PFSK-1 (cell line): ENCODE results near the gene HOXB2.

Experiments
- POLR2AphosphoS5 ChIP-seq: IDR thresholded peaks from 2 replicates; pipeline ENCODE4 v1.6.1; 2012; ENCODE audit warnings: low read depth, mild to moderate bottlenecking, control low read depth, low read length, moderate library complexity
- TAF1 ChIP-seq: IDR thresholded peaks from 2 replicates; pipeline ENCODE4 v1.6.1; 2012; ENCODE audit warnings: low read length, control low read depth, borderline replicate concordance; ENCODE audit not compliant: insufficient read depth
- TF ChIP-seq, protein P1 (sequence below), 2 experiments: IDR thresholded peaks; 2 replicates each; pipeline versions ENCODE4 v1.6.1 to v1.8.0; 2011 to 2012; ENCODE audit warnings: low read depth in 2 of 2, low read length in 2 of 2, control low read depth in 1 of 2, inconsistent platforms in 1 of 2, mild to moderate bottlenecking in 1 of 2, moderate library complexity in 1 of 2; ENCODE audit not compliant: insufficient read depth in 1 of 2

GRCh38 chr17:48563385-48563838 lies 18.5 kb upstream of the HOXB2 start:
- TF ChIP-seq POLR2AphosphoS5 = no peak
- TF ChIP-seq TAF1 = no peak
- TF ChIP-seq, protein P1, sequence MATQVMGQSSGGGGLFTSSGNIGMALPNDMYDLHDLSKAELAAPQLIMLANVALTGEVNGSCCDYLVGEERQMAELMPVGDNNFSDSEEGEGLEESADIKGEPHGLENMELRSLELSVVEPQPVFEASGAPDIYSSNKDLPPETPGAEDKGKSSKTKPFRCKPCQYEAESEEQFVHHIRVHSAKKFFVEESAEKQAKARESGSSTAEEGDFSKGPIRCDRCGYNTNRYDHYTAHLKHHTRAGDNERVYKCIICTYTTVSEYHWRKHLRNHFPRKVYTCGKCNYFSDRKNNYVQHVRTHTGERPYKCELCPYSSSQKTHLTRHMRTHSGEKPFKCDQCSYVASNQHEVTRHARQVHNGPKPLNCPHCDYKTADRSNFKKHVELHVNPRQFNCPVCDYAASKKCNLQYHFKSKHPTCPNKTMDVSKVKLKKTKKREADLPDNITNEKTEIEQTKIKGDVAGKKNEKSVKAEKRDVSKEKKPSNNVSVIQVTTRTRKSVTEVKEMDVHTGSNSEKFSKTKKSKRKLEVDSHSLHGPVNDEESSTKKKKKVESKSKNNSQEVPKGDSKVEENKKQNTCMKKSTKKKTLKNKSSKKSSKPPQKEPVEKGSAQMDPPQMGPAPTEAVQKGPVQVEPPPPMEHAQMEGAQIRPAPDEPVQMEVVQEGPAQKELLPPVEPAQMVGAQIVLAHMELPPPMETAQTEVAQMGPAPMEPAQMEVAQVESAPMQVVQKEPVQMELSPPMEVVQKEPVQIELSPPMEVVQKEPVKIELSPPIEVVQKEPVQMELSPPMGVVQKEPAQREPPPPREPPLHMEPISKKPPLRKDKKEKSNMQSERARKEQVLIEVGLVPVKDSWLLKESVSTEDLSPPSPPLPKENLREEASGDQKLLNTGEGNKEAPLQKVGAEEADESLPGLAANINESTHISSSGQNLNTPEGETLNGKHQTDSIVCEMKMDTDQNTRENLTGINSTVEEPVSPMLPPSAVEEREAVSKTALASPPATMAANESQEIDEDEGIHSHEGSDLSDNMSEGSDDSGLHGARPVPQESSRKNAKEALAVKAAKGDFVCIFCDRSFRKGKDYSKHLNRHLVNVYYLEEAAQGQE (IDR thresholded peaks at IDR 0.05; ENCODE audit: insufficient read depth in 1 of 2, low read depth in 2 of 2, low read length in 2 of 2) = no peak
